Heart left ventricle (tissue), 13 donors: Measurements from ENCODE around the gene MDH2.

Experiments used
- POLR2A ChIP-seq, 2 donors: fragments of 450-650 bp; IDR thresholded peaks; one replicate each; pipeline ENCODE4 v1.6.1; 2017; ENCODE audit warnings: antibody characterized with exemption in 2 of 2, mild to moderate bottlenecking in 2 of 2, moderate library complexity in 2 of 2
- TF ChIP-seq, protein P1 (sequence below), 12 donors: fragments of 200-600 bp; sonication (generic) in 4 of 12; IDR thresholded peaks; one replicate each; pipeline versions ENCODE4 v1.5.0 to v1.8.0; 2018 to 2022; ENCODE audit warnings: antibody characterized with exemption in 12 of 12, mild to moderate bottlenecking in 5 of 12
- donor health status: ischemic (EF 13 %, LVEDD 7.1; RV severe dilation, severe dysfunction).
- donor health status: DM: no; HTN: yes; CAD: no.
- donor health status: DM: no; HTN: no; CAD: no.
- donor health status: ischemic (EF 25% LVEDD 6.9; RV normal size, moderate dysfunction).
- donor health status: ischemic (EF 25% LVEDD 5.7; RV mildly dilated, moderate dysfunction).
- donor health status: ischemic (EF 35%, LVEDD 5.7; RV mildly dilated, moderate dysfunction).
- donor health status: nonischemic (EF 11% LVEDD 7.7; RV severe dilation, severe dysfunction).
- donor health status: DM: yes; HTN: yes; CAD: no.
- donor health status: PGD.
- donor health status: ischemic (EF 29% LVEDD 5.4; RV normal size, mild dysfunction).
- donor health status: nonischemic (EF 23%, LVEDD 6.1; RV moderate dilation, normal function).

GRCh38 chr7:76057103-76057812, 9.4 kb downstream of the MDH2 start:
- TF ChIP-seq, protein P1, sequence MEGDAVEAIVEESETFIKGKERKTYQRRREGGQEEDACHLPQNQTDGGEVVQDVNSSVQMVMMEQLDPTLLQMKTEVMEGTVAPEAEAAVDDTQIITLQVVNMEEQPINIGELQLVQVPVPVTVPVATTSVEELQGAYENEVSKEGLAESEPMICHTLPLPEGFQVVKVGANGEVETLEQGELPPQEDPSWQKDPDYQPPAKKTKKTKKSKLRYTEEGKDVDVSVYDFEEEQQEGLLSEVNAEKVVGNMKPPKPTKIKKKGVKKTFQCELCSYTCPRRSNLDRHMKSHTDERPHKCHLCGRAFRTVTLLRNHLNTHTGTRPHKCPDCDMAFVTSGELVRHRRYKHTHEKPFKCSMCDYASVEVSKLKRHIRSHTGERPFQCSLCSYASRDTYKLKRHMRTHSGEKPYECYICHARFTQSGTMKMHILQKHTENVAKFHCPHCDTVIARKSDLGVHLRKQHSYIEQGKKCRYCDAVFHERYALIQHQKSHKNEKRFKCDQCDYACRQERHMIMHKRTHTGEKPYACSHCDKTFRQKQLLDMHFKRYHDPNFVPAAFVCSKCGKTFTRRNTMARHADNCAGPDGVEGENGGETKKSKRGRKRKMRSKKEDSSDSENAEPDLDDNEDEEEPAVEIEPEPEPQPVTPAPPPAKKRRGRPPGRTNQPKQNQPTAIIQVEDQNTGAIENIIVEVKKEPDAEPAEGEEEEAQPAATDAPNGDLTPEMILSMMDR (IDR thresholded peaks at IDR 0.05) = no peak
- TF ChIP-seq POLR2A (IDR thresholded peaks at IDR 0.05) = no peak
